GM19035 (cell line): Measurements from ENCODE around the gene OR1F1.
"Not testable (repeated sequence)": the region's sequence is repeated elsewhere in the genome, so short reads cannot be mapped to it uniquely, and the experiment has no call there.

Experiments used
- ATAC-seq: cut with Tn5 transposase; IDR thresholded peaks from one replicate; pipeline ENCODE4 v1.9.1; 2021; ENCODE audit not compliant: unreplicated experiment

The OR1F1 gene

DNA sequence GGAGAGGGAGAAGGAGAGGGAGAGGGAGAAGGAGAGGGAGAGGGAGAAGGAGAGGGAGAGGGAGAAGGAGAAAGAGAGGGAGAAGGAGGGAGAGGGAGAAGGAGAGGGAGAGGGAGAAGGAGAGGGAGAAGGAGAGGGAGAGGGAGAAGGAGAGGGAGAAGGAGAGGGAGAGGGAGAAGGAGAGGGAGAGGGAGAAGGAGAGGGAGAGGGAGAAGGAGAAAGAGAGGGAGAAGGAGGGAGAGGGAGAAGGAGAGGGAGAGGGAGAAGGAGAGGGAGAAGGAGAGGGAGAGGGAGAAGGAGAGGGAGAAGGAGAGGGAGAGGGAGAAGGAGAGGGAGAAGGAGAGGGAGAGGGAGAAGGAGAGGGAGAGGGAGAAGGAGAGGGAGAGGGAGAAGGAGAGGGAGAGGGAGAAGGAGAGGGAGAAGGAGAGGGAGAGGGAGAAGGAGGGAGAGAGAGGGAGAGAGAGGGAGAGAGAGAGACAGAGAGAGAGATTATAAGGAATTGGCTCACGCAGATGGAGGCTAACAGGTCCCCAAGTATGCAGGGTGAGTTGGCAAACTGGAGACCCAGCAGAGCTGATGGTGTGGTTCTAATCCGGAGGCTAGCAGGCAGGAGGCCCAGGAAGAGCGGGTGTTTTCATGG, 9.8 kb downstream of the OR1F1 start:
- ATAC-seq = not testable (repeated sequence)

GRCh38 chr16:3198334-3199072, 10.5 kb downstream of the OR1F1 start:
- no peak for ATAC-seq

GRCh38 chr16:3202903-3203539, 15.0 kb downstream of the OR1F1 start:
- ATAC-seq = no peak

GRCh38 chr16:3205939-3206338, 17.9 kb downstream of the OR1F1 start:
- not testable (repeated sequence) for ATAC-seq

DNA sequence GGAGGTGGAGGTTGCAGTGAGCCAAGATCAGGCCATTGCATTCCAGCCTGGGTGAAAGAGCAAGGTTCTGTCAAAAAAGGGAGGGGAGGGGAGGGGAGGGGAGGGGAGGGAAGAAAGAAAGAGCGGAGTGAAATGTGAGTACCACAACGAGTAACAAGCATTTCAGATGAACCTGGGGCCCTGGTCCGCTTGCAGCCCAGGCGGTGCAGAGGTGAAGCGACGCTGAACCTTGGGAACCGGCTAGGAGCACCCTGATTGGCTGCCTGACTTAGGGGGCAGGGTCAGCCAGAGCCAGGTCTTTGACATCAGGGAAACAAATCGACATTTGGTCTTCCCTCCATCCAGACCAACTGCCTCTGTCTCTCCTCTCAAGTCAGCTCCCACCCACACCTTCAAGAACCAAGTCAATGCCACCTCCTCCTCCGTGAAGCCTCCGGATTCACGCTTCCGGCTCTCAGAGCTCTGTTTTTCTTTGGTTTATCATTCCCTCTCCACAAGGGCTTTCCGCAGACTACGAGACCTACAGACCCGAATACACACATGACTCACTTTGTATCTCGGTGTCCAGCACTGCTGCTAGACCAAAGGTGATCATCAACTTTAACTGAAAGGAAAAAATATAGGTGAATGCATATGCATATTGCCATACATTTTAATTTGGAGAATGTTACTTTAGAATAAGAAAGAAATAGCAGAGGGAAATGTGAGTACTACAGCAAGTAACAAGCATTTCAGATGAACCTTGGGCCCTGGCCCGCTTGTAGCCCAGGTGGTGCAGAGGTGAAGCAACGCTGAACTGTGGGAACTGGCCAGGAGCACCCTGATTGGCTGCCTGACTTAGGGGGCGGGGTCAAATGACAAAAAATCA, 19.3 kb downstream of the OR1F1 start:
- no peak for ATAC-seq

GRCh38 chr16:3212006-3212405, 24.0 kb downstream of the OR1F1 start:
- no peak for ATAC-seq

GRCh38 chr16:3212567-3212966, 24.6 kb downstream of the OR1F1 start:
- ATAC-seq = no peak

DNA sequence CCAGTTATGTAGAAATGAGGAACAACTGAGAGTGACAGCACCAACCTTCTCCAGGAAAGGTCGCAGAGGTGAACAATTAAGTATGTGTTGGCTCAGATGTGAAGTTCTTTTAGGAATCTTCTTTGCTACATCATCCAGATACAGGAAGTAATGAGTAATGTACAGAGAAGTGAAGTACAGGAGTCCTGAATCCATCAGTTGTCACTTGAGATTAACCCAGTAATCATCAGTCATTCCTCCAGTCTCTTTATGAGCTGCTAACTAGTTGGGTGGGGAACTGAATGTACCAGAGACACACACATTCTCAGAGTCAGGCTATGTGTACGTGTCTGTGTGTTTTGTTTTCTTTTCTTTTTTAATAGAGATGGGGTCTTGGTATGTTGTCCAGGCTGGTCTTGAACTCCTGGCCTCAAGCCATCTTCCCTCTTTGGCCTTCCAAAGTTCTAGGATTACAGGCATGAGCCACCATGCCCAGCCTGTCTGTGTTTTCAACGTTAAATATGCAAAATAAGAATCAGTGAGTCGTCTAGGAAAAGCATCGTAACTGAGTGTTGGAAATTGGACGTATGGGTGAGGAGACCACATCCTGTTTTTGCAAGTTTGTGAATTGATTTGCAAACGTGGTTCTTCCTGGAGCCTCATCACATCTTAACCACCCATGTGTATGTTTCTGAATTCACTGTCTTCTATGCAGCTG, 27.0 kb downstream of the OR1F1 start:
- no peak for ATAC-seq

DNA sequence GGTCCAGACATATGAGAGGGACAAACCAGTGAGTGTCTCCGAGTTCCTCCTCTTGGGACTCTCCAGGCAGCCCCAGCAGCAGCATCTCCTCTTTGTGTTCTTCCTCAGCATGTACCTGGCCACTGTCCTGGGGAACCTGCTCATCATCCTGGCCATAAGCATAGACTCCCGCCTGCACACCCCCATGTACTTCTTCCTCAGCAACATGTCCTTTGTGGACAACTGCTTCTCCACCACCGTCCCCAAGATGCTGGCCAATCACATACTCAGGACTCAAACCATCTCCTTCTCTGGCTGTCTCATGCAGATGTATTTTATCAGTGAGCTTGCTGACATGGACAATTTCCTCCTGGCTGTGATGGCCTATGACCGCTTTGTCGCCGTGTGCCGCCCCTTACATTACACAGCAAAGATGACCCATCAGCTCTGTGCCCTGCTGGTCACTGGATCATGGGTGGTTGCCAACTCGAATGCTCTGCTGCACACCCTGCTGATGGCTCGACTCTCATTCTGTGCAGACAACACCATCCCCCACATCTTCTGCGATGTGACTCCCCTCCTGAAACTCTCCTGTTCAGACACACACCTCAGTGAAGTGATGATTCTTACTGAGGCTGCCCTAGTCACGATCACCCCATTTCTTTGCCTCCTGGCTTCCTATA, 27.7 kb downstream of the OR1F1 start:
- ATAC-seq = no peak

DNA sequence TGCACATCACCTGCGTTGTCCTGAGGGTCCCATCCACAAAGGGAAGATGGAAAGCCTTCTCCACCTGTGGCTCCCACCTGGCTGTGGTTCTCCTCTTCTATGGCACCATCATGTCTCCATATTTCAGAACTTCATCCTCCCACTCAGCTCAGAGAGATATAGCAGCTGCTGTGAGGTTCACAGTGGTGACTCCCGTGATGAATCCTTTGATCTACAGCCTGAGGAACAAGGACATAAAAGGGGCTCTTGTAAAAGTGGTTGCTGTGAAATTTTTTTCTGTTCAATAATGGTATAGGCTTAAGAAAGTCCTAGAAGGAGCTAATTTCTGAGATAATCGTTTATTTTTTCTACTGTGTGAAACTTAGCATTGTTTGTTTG, 28.2 kb downstream of the OR1F1 start:
- ATAC-seq = no peak

GRCh38 chr16:3220839-3221238, 32.8 kb downstream of the OR1F1 start:
- no peak for ATAC-seq

GRCh38 chr16:3223913-3224515, 36.0 kb downstream of the OR1F1 start:
- ATAC-seq = no peak

- ATAC-seq = no peak
These were observed 46.5 kb downstream of the OR1F1 start for GRCh38 chr16:3234543-3234856.

DNA sequence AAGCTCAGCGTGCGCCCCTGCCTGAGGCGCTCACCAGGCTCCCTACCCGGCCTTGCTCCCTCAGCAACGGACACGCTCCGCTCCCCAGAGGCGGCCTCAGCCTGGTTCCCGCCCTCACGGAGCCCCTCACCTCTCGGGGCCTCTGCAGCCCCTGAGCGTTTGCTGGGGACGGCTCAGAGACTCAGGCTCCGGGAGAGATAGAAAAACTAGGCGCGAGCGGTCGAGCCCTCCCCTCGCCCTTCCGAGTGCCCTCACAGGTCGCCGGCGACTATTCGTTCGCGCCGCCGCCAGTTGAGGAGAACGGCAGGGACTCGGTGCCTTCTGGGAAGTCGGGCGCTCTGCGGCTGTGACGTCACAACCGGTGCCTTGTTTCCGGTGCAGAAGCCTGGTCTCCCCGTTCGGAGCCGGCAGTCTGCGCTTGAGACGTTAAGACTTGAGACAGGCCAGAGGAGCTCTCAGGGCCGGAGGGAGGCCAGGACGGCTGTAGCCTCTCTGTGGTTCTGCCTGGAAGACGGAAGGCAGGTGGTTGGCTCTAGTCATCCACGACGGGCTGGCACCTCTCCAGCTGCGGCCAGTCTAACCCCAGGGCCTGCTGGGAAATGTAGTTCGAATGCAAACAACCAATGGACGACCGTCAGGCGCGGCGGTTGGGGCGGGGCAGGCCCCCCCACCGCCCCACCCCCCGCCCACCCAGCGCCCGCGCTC, 47.0 kb downstream of the OR1F1 start, which contains the start of gene ZNF200:
Gene ZNF200, minus strand, starts transcription at position 302 of the 705 bp plus-strand sequence. CDS start 1,403 bp downstream, outside the sequence.
- peak; percentile 96 for ATAC-seq

- ATAC-seq = no peak
These were observed 48.1 kb downstream of the OR1F1 start for GRCh38 chr16:3235856-3236669.

- ATAC-seq = no peak
These were observed 53.8 kb downstream of the OR1F1 start for GRCh38 chr16:3241761-3242160.

DNA sequence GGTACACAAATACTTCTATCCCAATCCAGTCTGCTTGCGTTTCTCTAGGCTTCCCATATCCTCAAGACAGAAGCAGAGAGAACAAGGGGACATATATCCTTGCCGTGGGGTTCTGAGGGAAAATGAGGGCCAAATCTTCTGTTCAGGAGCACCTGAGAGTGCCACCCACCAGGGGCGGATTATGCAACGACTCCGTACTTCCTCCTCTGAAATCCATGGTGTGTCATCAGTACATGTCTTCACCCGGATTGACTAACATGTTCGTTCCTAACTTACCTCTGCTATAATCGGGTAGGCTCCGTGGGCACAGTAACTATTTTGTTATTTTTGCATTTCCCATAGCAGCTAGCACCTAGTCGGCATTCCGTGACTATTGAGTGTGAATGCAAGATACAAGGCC, 54.7 kb downstream of the OR1F1 start:
- ATAC-seq = no peak

DNA sequence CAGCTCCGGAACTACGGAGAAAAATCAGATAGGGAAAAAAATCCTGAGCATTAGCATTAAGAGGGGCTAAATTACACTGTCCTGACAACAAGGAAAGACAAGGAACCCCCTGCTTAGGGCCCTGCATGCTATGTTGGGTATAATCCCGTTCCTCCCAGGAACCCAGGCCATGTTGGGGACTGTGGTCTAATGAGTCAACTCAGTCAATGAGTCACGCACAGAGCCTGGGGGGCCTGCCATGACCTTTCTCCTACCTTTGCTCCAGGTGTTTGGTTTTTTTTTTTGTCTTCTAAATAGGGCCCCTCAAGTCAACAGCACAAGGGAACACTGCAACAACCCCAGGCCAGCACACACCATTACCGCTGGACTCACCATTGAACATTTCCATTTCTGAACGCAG, 55.9 kb downstream of the OR1F1 start:
- no peak for ATAC-seq
